Measurements from ENCODE around the gene OSGEP.

Gene OSGEP

GRCh38 chr14:20434701-20435581, 19.7 kb downstream of the OSGEP start:
- DNase-seq = peak in 57 of 58 donors; percentile 7 to 88 (median 64)

- peak in 46 of 58 donors; percentile 9 to 74 (median 30) for DNase-seq
These were observed 24.6 kb downstream of the OSGEP start for GRCh38 chr14:20429801-20430669.

- DNase-seq = no peak
These were observed 25.8 kb downstream of the OSGEP start for GRCh38 chr14:20428802-20429201.

- DNase-seq = no peak
These were observed 26.6 kb downstream of the OSGEP start for GRCh38 chr14:20428010-20428365.

GRCh38 chr14:20427231-20428009, 27.2 kb downstream of the OSGEP start:
- peak in 1 of 58 donors; percentile 11 for DNase-seq

GRCh38 chr14:20424851-20425250, 29.8 kb downstream of the OSGEP start:
- DNase-seq = no peak

GRCh38 chr14:20422886-20423285, 31.7 kb downstream of the OSGEP start:
- no peak for DNase-seq

- no peak for DNase-seq
These were observed 33.3 kb downstream of the OSGEP start for GRCh38 chr14:20421267-20421666.

GRCh38 chr14:20419419-20419818, 35.2 kb downstream of the OSGEP start:
- DNase-seq = no peak

GRCh38 chr14:20418501-20418909, 36.1 kb downstream of the OSGEP start:
- DNase-seq = no peak

- no peak for DNase-seq
These were observed 37.1 kb downstream of the OSGEP start for GRCh38 chr14:20417250-20418186.

GRCh38 chr14:20416223-20416622, 38.4 kb downstream of the OSGEP start:
- no peak for DNase-seq

GRCh38 chr14:20415782-20416206, 38.8 kb downstream of the OSGEP start:
- peak in 3 of 58 donors; percentile 5 to 53 (median 9) for DNase-seq

- DNase-seq = peak in 1 of 58 donors; percentile 13
These were observed 40.9 kb downstream of the OSGEP start for GRCh38 chr14:20413744-20414082.

- peak in 55 of 58 donors; percentile 21 to 85 (median 64) for DNase-seq
These were observed 41.5 kb downstream of the OSGEP start, which contains the start of gene TEP1 for GRCh38 chr14:20412876-20413743. Gene TEP1, minus strand, starts transcription at chr14:20413501. Its CDS starts 5,062 bp downstream, at chr14:20408439.

- no peak for DNase-seq
These were observed 42.2 kb downstream of the OSGEP start for GRCh38 chr14:20412411-20412810.

- no peak for DNase-seq
These were observed 45.4 kb downstream of the OSGEP start for GRCh38 chr14:20409226-20409625.

- DNase-seq = no peak
These were observed 51.1 kb downstream of the OSGEP start for GRCh38 chr14:20403521-20403920.

- DNase-seq = no peak
These were observed 53.5 kb downstream of the OSGEP start for GRCh38 chr14:20400965-20401593.

Data from anterior cingulate cortex (tissue), 58 donors.